ENCODE results near the gene CISD2. TPM values are rescaled to one million over a fixed set of nuclear protein-coding genes. Genes with fewer than 3 reads are reported as not detected.

The CISD2 gene
- total and polyA plus RNA-seq, 2 of the 4 experiments (the other 2 are of a cell fraction): 7.0 to 14.4 TPM

- DNase-seq: no peak
- Histone ChIP-seq H4K5ac (ENCODE audit: low read depth, low read length) (no peak overlapping the region), H3K27ac (ENCODE audit: insufficient read depth, low read length) (no peak overlapping the region), H3K9me1 (ENCODE audit: insufficient read depth, low read length) (0 out of 2 replicates have a peak, but pooled peaks cover 4% of the 10 kb centered on the region), H3K4me3 (ENCODE audit: insufficient read depth, low read depth, low read length) (no peak overlapping the region), H3K36me3 (ENCODE audit: control insufficient read depth, insufficient read depth, low read length) (no peaks in the 10 kb centered on the region), H3K4me1 (ENCODE audit: control insufficient read depth, insufficient read depth, low read length) (peaks cover 4% of the 10 kb centered on the region; the same call in 1 of the 2 replicates), H2BK120ac (ENCODE audit: low read depth, low read length) (no peak overlapping the region), H3K79me1 (ENCODE audit: low read depth in 1 of 2, low read length in 2 of 2) (peaks cover 6 to 14% of the 10 kb centered on the region in 2 experiments), H3K14ac (replicated peaks; ENCODE audit: low read depth, low read length) (no peak overlapping the region), H3K4ac (ENCODE audit: low read depth, low read length) (no peak overlapping the region), H3K23ac (ENCODE audit: low read depth, low read length) (no peak overlapping the region), H4K91ac (ENCODE audit: insufficient read depth, low read depth, low read length) (no peak overlapping the region), H2AK9ac (replicated peaks; ENCODE audit: low read depth, low read length, poor library complexity) (no peak overlapping the region), H2BK15ac (ENCODE audit: low read depth, low read length) (no peak overlapping the region), H3K9me3 (ENCODE audit: control insufficient read depth, insufficient read depth, low read length) (no peaks in the 10 kb centered on the region), H3K27me3 (ENCODE audit: control insufficient read depth, insufficient read depth, low read length) (no peaks in the 10 kb centered on the region), H4K20me1 (ENCODE audit: insufficient read depth, low read length) (no peaks in the 10 kb centered on the region; the same call in 1 of the 2 replicates), H2AFZ (replicated peaks; ENCODE audit: low read length, poor library complexity) (no peak overlapping the region), H3K4me2 (ENCODE audit: low read depth, low read length) (no peak overlapping the region), H3K18ac (ENCODE audit: low read depth, low read length) (no peak overlapping the region), H3K9ac (ENCODE audit: low read depth, low read length) (no peak overlapping the region), H2AK5ac (ENCODE audit: low read depth, low read length) (no peak overlapping the region), H2BK20ac (ENCODE audit: low read depth, low read length) (no peak overlapping the region), H3K56ac (ENCODE audit: extremely low read depth, insufficient read depth, low read length) (no peak overlapping the region), H4K8ac (ENCODE audit: low read depth in 2 of 2, low read length in 2 of 2) (no peak overlapping the region), H2BK5ac (ENCODE audit: low read depth, low read length, poor library complexity, severe bottlenecking) (no peak overlapping the region)
- no peak for ATAC-seq (ENCODE audit: low read depth)
- CTCF ChIA-PET: no interaction called here
- TF ChIP-seq RFX5 (IDR thresholded peaks at IDR 0.05; ENCODE audit: low read depth, low read length) (no peak), MXI1 (IDR thresholded peaks at IDR 0.05; ENCODE audit: borderline replicate concordance, low read depth, low read length) (no peak), RCOR1 (IDR thresholded peaks at IDR 0.05; ENCODE audit: insufficient replicate concordance, low read length) (no peak), CHD1 (IDR thresholded peaks at IDR 0.05; ENCODE audit: low read depth, low read length) (no peak), POLR2A (IDR thresholded peaks at IDR 0.05; ENCODE audit: low read depth, low read length) (no peak), RAD21 (IDR thresholded peaks at IDR 0.05; ENCODE audit: low read length) (no peak), BHLHE40 (IDR thresholded peaks at IDR 0.05; ENCODE audit: low read depth, low read length) (no peak), NFE2L2 (IDR thresholded peaks at IDR 0.05; ENCODE audit: low read depth, low read length) (no peak), FOS (IDR thresholded peaks at IDR 0.05; ENCODE audit: low read depth, low read length) (no peak), CEBPB (IDR thresholded peaks at IDR 0.05; ENCODE audit: low read depth, low read length) (no peak), MAFK (IDR thresholded peaks at IDR 0.05; ENCODE audit: low read depth, low read length) (no peak)
- TF ChIP-seq, protein P1, sequence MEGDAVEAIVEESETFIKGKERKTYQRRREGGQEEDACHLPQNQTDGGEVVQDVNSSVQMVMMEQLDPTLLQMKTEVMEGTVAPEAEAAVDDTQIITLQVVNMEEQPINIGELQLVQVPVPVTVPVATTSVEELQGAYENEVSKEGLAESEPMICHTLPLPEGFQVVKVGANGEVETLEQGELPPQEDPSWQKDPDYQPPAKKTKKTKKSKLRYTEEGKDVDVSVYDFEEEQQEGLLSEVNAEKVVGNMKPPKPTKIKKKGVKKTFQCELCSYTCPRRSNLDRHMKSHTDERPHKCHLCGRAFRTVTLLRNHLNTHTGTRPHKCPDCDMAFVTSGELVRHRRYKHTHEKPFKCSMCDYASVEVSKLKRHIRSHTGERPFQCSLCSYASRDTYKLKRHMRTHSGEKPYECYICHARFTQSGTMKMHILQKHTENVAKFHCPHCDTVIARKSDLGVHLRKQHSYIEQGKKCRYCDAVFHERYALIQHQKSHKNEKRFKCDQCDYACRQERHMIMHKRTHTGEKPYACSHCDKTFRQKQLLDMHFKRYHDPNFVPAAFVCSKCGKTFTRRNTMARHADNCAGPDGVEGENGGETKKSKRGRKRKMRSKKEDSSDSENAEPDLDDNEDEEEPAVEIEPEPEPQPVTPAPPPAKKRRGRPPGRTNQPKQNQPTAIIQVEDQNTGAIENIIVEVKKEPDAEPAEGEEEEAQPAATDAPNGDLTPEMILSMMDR (conservative IDR thresholded peaks at IDR 0.05; ENCODE audit: low read depth, low read length): no peak
- TF ChIP-seq, protein P2, sequence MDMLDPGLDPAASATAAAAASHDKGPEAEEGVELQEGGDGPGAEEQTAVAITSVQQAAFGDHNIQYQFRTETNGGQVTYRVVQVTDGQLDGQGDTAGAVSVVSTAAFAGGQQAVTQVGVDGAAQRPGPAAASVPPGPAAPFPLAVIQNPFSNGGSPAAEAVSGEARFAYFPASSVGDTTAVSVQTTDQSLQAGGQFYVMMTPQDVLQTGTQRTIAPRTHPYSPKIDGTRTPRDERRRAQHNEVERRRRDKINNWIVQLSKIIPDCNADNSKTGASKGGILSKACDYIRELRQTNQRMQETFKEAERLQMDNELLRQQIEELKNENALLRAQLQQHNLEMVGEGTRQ (IDR thresholded peaks at IDR 0.05; ENCODE audit: low read depth, low read length): no peak
- dilution Hi-C loops (cut with HindIII; ENCODE audit: low sequenced_read_pairs, unreplicated experiment) (no loop called here), in situ Hi-C loops (cut with MboI; ENCODE audit: low sequenced_read_pairs) (no loop called here), intact Hi-C loops (cut with micrococcal nuclease) (no loop called here)
- POLR2A ChIA-PET (ENCODE audit: unreplicated experiment): no interaction called here
- no TSS peak for BruUV-seq (replicated peaks)
- 100% methylated on average over 4 of the region's 4 CpGs; no CpG with 5 or more reads in 1 of the 2 experiments for WGBS, 2 experiments (ENCODE audit: extremely low coverage in 2 of 2, insufficient read length in 1 of 2)
Observed at GRCh38 chr4:102832105-102832504, 36.7 kb upstream of the CISD2 start.
